Activated CD4-positive, CD25-positive, alpha-beta regulatory T cell treated with anti-CD3 and anti-CD28 coated beads, Interleukin-2, amount 50 U/mL, for 16 hours (primary cell): ENCODE measurements around the gene SLC12A4.
"Not testable (repeated sequence)": the region's sequence is repeated elsewhere in the genome, so short reads cannot be mapped to it uniquely, and the experiment has no call there.

Experiments used
- DNase-seq: peaks from one replicate; pipeline ENCODE4 v3.0.0-alpha.2; 2020; ENCODE audit warnings: low read depth, low spot score

The SLC12A4 gene

GRCh38 chr16:67988675-67989074 is 20.2 kb upstream of the SLC12A4 start:
- DNase-seq = no peak

- DNase-seq = no peak
These were observed 19.2 kb upstream of the SLC12A4 start for GRCh38 chr16:67987460-67988160.

GRCh38 chr16:67986949-67987348 is 18.5 kb upstream of the SLC12A4 start:
- no peak for DNase-seq

- DNase-seq = no peak
These were observed 13.7 kb upstream of the SLC12A4 start for GRCh38 chr16:67982011-67982696.

GRCh38 chr16:67979955-67980678 is 11.7 kb upstream of the SLC12A4 start, which contains the start of gene DPEP3:
Gene DPEP3 (minus strand): TSS chr16:67980499. CDS start chr16:67980380, 119 bp downstream.
- no peak for DNase-seq

GRCh38 chr16:67977469-67978227 is 9.2 kb upstream of the SLC12A4 start:
- DNase-seq = no peak

- DNase-seq = no peak
These were observed 8.6 kb upstream of the SLC12A4 start for GRCh38 chr16:67977005-67977404.

- no peak for DNase-seq
These were observed 7.8 kb upstream of the SLC12A4 start for GRCh38 chr16:67976205-67976604.

- no peak for DNase-seq
These were observed 7.1 kb upstream of the SLC12A4 start for GRCh38 chr16:67975321-67976105.

- DNase-seq = not testable (repeated sequence)
These were observed 3.8 kb upstream of the SLC12A4 start for GRCh38 chr16:67972285-67972684.

- DNase-seq = no peak
These were observed 2.7 kb upstream of the SLC12A4 start for GRCh38 chr16:67971111-67971510.

- DNase-seq = no peak
These were observed 1.0 kb upstream of the SLC12A4 start for GRCh38 chr16:67969254-67970039.

GRCh38 chr16:67967958-67968399 is 458 bp downstream of the SLC12A4 start:
- DNase-seq = no peak

GRCh38 chr16:67967183-67967957 is 1.1 kb downstream of the SLC12A4 start:
- DNase-seq = no peak

GRCh38 chr16:67966549-67967182 is 1.8 kb downstream of the SLC12A4 start:
- DNase-seq = no peak

- DNase-seq = no peak
These were observed 2.5 kb downstream of the SLC12A4 start for GRCh38 chr16:67965668-67966548.

- DNase-seq = no peak
These were observed 3.8 kb downstream of the SLC12A4 start for GRCh38 chr16:67964477-67965131.
